NT2/D1 (cell line): ENCODE measurements around the gene TDRD3.
A peak's percentile ranks its signal among the peaks of the same experiment; 100 is the strongest.

Source experiments
- DNase-seq: peaks from one replicate; pipeline ENCODE4 v3.0.0-alpha.2; 2011; ENCODE audit warnings: low read depth, low spot score
- H3K27me3 ChIP-seq: 2 replicates; pipeline ENCODE4 v1.6.0; 2011; ENCODE audit warnings: mild to moderate bottlenecking; ENCODE audit not compliant: insufficient read length, insufficient read depth
- H3K36me3 ChIP-seq: 2 replicates; pipeline ENCODE4 v1.6.1; 2011; ENCODE audit warnings: mild to moderate bottlenecking, low read length, mixed read lengths; ENCODE audit not compliant: insufficient read depth, insufficient read length
- H3K4me1 ChIP-seq: 2 replicates; pipeline ENCODE4 v1.5.1; 2011; ENCODE audit not compliant: insufficient read depth, insufficient read length
- H3K4me3 ChIP-seq: 2 replicates; pipeline ENCODE4 v1.5.1; 2011; ENCODE audit warnings: low read depth; ENCODE audit not compliant: insufficient read length
- H3K9ac ChIP-seq: 2 replicates; pipeline ENCODE4 v1.6.0; 2011; ENCODE audit warnings: low read depth; ENCODE audit not compliant: insufficient read length
- H3K9me3 ChIP-seq: 2 replicates; pipeline ENCODE4 v1.5.1; 2011; ENCODE audit warnings: mild to moderate bottlenecking, low read length; ENCODE audit not compliant: insufficient read depth
- SUZ12 ChIP-seq: IDR thresholded peaks from 2 replicates; pipeline ENCODE4 v1.6.1; 2011; ENCODE audit not compliant: insufficient read length, insufficient read depth; ENCODE audit errors: extremely low read depth
- YY1 ChIP-seq: IDR thresholded peaks from 2 replicates; pipeline ENCODE4 v1.6.1; 2011; ENCODE audit not compliant: insufficient read length, insufficient read depth
- ZNF274 ChIP-seq: IDR thresholded peaks from 2 replicates; pipeline ENCODE4 v1.6.1; 2011; ENCODE audit warnings: mild to moderate bottlenecking, low read depth, low read length

Gene TDRD3

DNA sequence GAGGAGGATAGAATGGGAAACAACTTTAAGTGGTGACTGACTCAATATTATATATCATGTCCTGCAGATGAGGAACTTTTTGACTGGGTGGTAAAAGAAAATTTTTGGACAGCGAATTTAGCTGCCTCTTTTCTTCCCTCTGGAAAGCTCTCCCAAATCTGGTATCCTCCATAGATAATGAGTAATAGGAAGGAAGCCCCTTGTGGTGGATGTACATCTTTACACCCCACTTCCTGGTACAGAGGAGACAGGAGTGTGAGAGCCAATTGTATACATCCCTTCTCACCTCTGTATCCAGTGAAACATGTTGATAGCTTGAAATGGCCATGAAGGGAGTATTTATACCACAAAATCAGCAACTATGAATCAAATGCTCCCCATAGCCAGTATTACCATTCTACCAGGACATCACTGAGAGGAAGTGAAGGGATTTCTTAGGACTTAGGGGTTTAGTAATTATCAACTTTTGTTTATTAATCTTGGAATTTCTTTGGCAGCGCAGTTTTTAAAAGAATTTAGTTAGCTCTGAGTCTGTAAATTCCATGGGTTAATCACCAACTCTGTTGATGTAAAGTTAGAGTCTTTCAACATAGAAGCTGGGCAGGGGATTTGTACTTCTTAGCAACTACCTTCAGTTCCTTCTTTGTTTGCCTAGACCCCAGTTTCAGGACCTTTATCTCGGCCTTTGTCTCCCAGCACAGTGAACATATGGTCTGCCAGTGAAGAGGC, 17.0 kb upstream of the TDRD3 start:
- Histone ChIP-seq H3K9me3 (no peaks in the 10 kb centered on the region), H3K4me3 (no peak overlapping the region), H3K4me1 (no peaks in the 10 kb centered on the region), H3K9ac (no peak overlapping the region), H3K36me3 (no peaks in the 10 kb centered on the region), H3K27me3 (no peaks in the 10 kb centered on the region)
- no peak for DNase-seq
- TF ChIP-seq ZNF274 (no peak), SUZ12 (no peak), YY1 (no peak)

GRCh38 chr13:60384911-60385310, 12.1 kb upstream of the TDRD3 start:
- no peak for TF ChIP-seq ZNF274
- no peak for TF ChIP-seq SUZ12
- TF ChIP-seq YY1: no peak

DNA sequence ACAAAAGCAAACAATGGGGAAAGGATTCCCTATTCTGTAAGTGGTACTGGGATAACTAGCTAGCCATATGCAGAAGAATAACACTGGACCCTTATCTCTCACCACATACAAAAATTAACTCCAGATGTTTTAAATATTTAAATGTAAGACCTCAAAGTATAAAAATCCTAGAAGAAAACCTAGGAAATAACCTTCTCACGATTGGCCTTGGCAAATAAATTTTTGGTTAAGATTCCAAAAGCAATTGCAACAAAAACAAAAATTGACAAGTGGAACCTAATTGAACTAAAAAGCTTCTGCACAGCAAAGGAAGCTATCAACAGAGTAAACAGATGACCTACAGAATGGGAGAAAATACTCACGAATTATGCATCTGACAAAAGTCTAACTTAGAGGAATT, 10.8 kb upstream of the TDRD3 start:
- TF ChIP-seq YY1 (no peak), ZNF274 (no peak), SUZ12 (no peak)
- H3K27me3 ChIP-seq: no peaks in the 10 kb centered on the region
- no peaks in the 10 kb centered on the region for H3K9me3 ChIP-seq
- no peak for DNase-seq
- no peak overlapping the region for H3K4me3 ChIP-seq
- no peaks in the 10 kb centered on the region for H3K36me3 ChIP-seq
- no peaks in the 10 kb centered on the region for H3K4me1 ChIP-seq
- H3K9ac ChIP-seq: no peak overlapping the region

More at GRCh38 chr13:60384911-60385310, 12.1 kb upstream of the TDRD3 start:
- Histone ChIP-seq H3K9ac (no peak overlapping the region), H3K4me1 (no peaks in the 10 kb centered on the region), H3K4me3 (no peak overlapping the region), H3K27me3 (no peaks in the 10 kb centered on the region), H3K9me3 (no peaks in the 10 kb centered on the region), H3K36me3 (no peaks in the 10 kb centered on the region)
- DNase-seq: no peak

- TF ChIP-seq YY1: no peak
- no peak for TF ChIP-seq SUZ12
- Histone ChIP-seq H3K4me3 (no peak overlapping the region), H3K9ac (no peak overlapping the region), H3K27me3 (no peaks in the 10 kb centered on the region), H3K9me3 (no peaks in the 10 kb centered on the region), H3K4me1 (no peaks in the 10 kb centered on the region), H3K36me3 (no peaks in the 10 kb centered on the region)
- DNase-seq: no peak
Observed at GRCh38 chr13:60392131-60392530, 4.9 kb upstream of the TDRD3 start.

DNA sequence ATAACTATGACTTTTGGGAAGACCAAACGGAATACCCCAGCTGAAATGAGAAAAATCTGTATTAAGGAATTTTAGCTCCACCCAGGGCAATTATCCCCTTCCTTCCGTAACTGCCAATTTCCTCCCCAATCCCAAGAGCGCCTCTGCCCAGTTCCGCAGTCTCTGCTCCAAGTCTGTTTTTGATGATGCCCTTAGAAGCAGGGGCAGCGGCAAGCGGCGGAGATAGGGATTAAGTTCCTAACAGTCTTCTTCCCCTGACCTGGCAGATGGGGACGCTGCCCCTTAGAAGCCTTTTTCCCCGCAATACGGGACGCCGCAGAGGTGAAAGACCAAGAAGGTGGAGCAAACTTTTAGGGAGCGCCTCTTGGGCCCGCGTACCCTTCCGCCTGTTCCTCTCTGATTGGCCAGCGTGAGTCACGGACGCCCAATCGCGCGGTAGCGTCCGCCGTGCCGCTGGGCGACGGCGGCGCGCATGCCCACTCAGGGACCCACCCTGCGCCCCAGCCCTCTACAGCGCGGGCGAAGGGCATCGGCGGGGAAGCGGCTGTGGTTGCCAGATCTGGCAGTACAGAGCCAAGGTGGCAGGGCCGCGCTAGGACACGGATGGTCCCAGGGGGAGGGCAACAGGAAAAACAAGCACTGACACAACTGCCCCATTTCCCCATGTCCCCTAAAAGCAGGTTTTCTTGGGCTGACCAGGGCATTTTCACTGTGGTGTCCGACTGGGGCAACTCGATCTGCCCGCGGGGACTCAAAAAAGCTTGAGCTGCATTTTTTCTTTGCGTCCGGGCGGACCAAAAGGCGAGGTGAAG, 843 bp upstream of the TDRD3 start:
- peak; percentile 72 for DNase-seq
- no peaks in the 10 kb centered on the region for H3K9me3 ChIP-seq
- peak overlapping the region; percentile 74 for H3K9ac ChIP-seq
- no peaks in the 10 kb centered on the region for H3K4me1 ChIP-seq
- H3K36me3 ChIP-seq: no peaks in the 10 kb centered on the region
- TF ChIP-seq SUZ12 (no peak), YY1 (no peak), ZNF274 (no peak)
- peak overlapping the region; percentile 50 for H3K4me3 ChIP-seq
- no peaks in the 10 kb centered on the region for H3K27me3 ChIP-seq

DNA sequence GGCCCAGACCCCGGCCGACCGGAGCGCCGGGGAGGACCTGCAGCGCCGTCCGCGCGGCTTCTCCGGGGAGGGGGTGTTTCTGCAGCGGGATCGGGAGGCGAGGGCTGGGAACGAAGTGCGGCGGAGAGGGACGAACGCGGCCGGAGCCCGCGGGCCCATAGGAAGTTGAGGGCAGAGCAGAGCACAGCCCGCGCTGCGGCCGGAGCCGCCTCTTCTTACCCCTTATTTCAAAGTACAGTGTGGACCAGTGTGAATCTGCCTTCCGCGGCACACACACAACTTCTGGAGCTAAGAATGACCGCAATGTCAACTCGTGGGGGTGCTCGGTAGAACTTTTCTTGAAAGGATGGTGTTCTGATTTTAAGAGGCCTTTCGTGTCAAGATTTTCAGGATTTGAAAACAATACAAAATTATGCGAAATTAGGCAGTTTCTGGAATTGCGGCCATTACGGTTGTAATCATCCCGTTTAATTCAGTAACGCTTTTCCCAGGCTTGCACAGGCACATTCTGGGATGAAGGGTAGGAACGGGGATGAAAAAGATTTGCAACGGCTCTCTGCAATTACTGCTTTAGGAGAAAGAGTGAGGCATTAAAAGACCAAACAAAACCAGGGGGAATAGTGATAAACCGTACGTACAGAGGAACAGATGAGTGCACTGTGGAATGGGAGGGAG, 821 bp downstream of the TDRD3 start:
- H3K9ac ChIP-seq: peak overlapping the region; percentile 74
- peak; percentile 28 for DNase-seq

DNA sequence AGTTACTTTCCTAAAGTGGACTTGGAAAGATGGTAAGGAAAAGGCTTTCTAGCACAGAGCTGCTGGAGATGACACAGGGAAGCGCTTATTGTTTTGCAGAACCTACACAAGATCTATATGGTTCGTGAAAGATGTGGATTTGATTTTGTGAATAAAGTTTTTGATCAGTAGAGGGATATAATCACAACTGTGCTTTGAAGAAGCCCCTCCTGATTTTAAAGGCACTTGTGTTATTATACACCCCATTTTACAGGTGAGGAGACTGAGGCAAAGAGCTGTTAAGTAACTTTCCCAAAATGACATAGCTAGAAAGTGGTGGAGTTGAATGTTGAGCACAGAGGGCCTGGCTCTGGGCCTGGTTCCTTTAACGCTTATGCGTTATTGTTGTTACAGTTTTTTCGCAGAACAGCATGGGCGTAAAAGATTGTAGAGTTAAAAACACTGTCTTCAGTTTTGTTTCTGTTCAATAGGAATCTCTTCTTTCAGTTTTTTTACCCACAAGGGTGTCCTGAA, 1.4 kb downstream of the TDRD3 start:
- peak overlapping the region; percentile 74 for H3K9ac ChIP-seq
- TF ChIP-seq SUZ12 (no peak), YY1 (no peak), ZNF274 (no peak)
- no peaks in the 10 kb centered on the region for H3K27me3 ChIP-seq
- no peaks in the 10 kb centered on the region for H3K36me3 ChIP-seq
- DNase-seq: no peak
- H3K9me3 ChIP-seq: no peaks in the 10 kb centered on the region
- peak overlapping the region; percentile 51 for H3K4me3 ChIP-seq
- H3K4me1 ChIP-seq: no peaks in the 10 kb centered on the region

More for the DNA sequence above, 821 bp downstream of the TDRD3 start:
- Histone ChIP-seq H3K4me3 (peak overlapping the region; percentile 51), H3K9me3 (no peaks in the 10 kb centered on the region), H3K36me3 (no peaks in the 10 kb centered on the region), H3K27me3 (no peaks in the 10 kb centered on the region), H3K4me1 (no peaks in the 10 kb centered on the region)
- TF ChIP-seq SUZ12 (no peak), ZNF274 (no peak), YY1 (no peak)
